Measurements from ENCODE around the gene GDE1.

Gene GDE1

GRCh38 chr16:19523559-19524355 lies 1.9 kb upstream of the GDE1 start, which contains the start of gene CCP110:
Gene CCP110, plus strand, starts transcription at chr16:19523942. Its CDS starts 3,940 bp downstream, at chr16:19527882.
- peak; percentile 94 for DNase-seq

- no peak for DNase-seq
Measured at GRCh38 chr16:19523184-19523558, 1.3 kb upstream of the GDE1 start.

GRCh38 chr16:19522760-19523159 lies 862 bp upstream of the GDE1 start:
- DNase-seq = no peak

- no peak for DNase-seq
Measured at GRCh38 chr16:19522397-19522732, 467 bp upstream of the GDE1 start.

GRCh38 chr16:19520861-19521331 lies 1.0 kb downstream of the GDE1 start:
- DNase-seq = no peak

GRCh38 chr16:19518388-19518787 lies 3.5 kb downstream of the GDE1 start:
- no peak for DNase-seq

- no peak for DNase-seq
Measured at GRCh38 chr16:19517424-19518089, 4.3 kb downstream of the GDE1 start.

- DNase-seq = no peak
Measured at GRCh38 chr16:19515757-19516156, 6.1 kb downstream of the GDE1 start.

- DNase-seq = no peak
Measured at GRCh38 chr16:19513377-19514053, 8.4 kb downstream of the GDE1 start.

GRCh38 chr16:19512297-19512696 lies 9.6 kb downstream of the GDE1 start:
- DNase-seq = no peak

- DNase-seq = no peak
Measured at GRCh38 chr16:19507867-19508266, 14.0 kb downstream of the GDE1 start.

- no peak for DNase-seq
Measured at GRCh38 chr16:19506965-19507364, 14.9 kb downstream of the GDE1 start.

GRCh38 chr16:19505600-19506303 lies 16.1 kb downstream of the GDE1 start:
- DNase-seq = no peak

GRCh38 chr16:19503461-19504075 lies 18.3 kb downstream of the GDE1 start:
- no peak for DNase-seq

- DNase-seq = peak; percentile 63
Measured at GRCh38 chr16:19502395-19503131, 19.3 kb downstream of the GDE1 start.

GRCh38 chr16:19499481-19499880 lies 22.4 kb downstream of the GDE1 start:
- DNase-seq = no peak

- DNase-seq = no peak
Measured at GRCh38 chr16:19499006-19499405, 22.9 kb downstream of the GDE1 start.

GRCh38 chr16:19497176-19497575 lies 24.7 kb downstream of the GDE1 start:
- DNase-seq = no peak

GRCh38 chr16:19490619-19491018 lies 31.3 kb downstream of the GDE1 start:
- DNase-seq = no peak

- DNase-seq = no peak
Measured at GRCh38 chr16:19488213-19488640, 33.7 kb downstream of the GDE1 start.

- no peak for DNase-seq
Measured at GRCh38 chr16:19486750-19487325, 35.1 kb downstream of the GDE1 start.

- no peak for DNase-seq
Measured at GRCh38 chr16:19486051-19486450, 35.8 kb downstream of the GDE1 start.
